GM19372 (cell line): ENCODE measurements around the gene SGO2.

Experiments
- ATAC-seq: cut with Tn5 transposase; IDR thresholded peaks from one replicate; pipeline ENCODE4 v1.9.1; 2021; ENCODE audit warnings: mild to moderate bottlenecking, low read depth, moderate library complexity; ENCODE audit not compliant: unreplicated experiment

Gene SGO2, protein sequence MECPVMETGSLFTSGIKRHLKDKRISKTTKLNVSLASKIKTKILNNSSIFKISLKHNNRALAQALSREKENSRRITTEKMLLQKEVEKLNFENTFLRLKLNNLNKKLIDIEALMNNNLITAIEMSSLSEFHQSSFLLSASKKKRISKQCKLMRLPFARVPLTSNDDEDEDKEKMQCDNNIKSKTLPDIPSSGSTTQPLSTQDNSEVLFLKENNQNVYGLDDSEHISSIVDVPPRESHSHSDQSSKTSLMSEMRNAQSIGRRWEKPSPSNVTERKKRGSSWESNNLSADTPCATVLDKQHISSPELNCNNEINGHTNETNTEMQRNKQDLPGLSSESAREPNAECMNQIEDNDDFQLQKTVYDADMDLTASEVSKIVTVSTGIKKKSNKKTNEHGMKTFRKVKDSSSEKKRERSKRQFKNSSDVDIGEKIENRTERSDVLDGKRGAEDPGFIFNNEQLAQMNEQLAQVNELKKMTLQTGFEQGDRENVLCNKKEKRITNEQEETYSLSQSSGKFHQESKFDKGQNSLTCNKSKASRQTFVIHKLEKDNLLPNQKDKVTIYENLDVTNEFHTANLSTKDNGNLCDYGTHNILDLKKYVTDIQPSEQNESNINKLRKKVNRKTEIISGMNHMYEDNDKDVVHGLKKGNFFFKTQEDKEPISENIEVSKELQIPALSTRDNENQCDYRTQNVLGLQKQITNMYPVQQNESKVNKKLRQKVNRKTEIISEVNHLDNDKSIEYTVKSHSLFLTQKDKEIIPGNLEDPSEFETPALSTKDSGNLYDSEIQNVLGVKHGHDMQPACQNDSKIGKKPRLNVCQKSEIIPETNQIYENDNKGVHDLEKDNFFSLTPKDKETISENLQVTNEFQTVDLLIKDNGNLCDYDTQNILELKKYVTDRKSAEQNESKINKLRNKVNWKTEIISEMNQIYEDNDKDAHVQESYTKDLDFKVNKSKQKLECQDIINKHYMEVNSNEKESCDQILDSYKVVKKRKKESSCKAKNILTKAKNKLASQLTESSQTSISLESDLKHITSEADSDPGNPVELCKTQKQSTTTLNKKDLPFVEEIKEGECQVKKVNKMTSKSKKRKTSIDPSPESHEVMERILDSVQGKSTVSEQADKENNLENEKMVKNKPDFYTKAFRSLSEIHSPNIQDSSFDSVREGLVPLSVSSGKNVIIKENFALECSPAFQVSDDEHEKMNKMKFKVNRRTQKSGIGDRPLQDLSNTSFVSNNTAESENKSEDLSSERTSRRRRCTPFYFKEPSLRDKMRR

DNA sequence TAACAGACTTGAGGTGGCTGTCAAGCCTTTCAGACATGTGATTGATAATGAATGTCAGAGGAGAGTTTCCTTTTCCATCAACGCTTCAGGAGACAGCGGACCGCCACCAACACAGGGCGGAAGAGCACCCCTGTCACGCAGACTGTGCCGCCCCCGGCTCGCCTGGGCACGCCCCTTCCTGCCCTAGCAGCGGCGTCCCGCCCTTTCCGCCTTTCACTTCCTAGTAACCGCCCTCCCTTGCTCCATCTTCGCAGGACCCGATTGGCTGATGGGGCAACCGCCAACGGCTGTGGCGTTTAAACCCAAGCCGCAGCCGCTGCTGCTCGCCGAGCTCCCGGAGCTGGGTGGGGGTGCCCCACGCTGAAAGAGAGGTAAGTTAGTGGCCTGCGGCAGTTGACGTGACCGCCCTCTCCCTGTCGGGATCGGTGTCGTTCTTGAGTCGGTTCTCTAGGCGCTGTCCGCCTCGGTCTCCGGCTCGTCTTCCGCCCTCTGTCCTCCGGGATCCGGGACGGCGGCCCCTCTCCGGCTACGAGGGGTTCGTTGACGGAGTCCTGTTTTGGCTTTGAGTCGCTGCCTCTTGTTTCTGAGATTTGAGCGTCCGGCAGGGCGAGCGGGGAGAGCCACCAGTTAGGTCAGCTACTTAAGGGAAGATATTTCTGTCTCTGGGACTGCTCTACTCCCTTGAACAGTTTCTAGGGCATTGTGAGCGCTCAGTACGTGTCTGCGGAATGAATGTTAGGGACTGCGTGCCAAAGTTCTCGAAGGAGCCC is at the start of gene SGO2:
TSS of gene SGO2 (plus strand) at position 326 of the 770 bp plus-strand sequence. CDS start 6,769 bp downstream, outside the sequence.
- ATAC-seq, result peak; percentile 100

DNA sequence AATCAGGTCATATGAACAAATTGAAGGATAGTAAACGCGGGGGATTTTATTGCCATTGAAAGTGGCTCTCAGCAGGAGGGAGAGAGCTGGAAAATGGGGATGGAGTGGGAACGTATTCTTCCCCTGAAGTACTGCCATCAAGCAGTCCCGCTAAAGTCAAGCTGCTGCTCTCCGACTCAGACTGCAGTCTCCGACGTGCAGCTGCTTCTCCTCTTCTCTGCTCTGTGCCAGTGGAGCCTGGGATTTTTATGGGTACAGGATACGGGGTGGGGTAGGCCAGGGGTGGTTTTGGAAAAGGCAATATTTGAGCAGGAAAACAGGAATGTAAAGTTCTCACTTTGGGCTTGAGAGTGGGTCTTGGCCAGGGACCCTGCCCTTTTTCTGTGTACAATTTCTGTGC is 49.2 kb upstream of the SGO2 start:
- no peak for ATAC-seq

DNA sequence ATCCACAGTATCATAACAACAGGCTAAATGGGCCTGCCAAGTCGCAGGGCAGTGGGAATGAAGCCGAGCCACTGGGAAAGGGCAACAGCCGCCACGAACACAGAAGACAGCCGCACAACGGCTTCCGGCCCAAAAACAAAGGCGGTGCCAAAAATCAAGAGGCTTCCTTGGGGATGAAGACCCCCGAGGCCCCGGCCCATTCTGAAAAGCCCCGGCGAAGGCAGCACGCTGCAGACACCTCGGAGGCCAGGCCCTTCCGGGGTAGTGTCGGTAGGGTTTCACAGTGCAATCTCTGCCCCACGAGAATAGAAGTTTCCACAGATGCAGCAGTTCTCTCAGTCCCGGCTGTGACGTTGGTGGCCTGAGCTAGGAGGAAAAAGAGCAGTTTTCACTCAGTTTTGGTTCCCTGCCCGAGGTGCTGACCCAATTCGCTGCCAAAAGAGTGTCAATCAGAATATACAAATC is 48.3 kb upstream of the SGO2 start:
- no peak for ATAC-seq

DNA sequence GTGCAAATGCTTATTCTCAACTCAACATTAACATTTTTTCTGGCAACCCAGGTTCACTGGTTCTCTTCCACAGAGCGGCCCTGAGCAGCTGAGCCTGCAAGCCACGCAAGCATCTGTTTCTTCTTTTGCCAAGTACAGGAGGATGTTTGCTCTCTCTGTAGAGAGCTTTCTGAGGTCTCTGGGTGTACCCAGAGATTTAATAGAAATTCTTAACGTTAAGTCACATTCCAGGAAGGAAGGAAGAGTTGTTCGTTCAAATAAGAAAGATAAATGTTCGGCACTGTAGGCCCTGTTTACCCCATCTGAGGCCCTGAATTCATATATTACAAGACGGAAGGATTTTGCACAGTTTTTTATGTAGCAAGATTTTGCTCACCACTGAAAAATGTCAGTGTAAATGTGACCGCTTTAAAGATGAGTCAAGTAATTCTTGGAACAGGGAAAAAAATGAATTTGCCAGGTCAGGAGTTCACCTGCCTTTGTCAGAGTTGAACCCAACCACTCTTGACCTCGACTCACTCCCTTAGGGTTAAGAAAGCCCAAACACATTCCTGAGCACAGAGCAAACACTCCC is 46.2 kb upstream of the SGO2 start:
- no peak for ATAC-seq

- ATAC-seq, result peak; percentile 55
Measured at GRCh38 chr2:200482194-200482593, 43.8 kb upstream of the SGO2 start.

DNA sequence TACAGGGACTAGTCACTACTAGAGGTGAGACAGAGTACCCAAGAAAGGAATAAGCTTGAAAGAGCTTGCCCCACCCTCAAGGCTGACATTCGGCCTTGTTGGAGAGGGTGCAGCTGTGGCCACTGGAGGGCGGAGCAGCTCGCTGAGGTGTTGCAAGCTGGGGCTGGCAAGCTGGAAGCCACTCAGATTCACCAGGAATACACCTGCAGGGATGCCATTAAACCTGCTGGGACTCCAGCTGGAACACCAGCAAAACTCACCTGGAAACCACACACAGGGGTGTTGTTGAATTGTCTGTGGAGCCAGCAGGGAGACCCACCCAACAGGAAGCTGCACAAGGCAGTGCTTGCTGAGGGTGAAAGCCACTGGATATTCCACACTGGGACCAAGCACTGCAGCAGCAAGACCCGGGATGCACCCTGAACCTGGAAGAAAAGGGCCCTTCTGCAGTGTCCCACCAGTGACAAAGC is 42.2 kb upstream of the SGO2 start:
- peak; percentile 66 for ATAC-seq

GRCh38 chr2:200484934-200485333 is 41.1 kb upstream of the SGO2 start:
- no peak for ATAC-seq

- ATAC-seq, result no peak
Measured at GRCh38 chr2:200486529-200486928, 39.5 kb upstream of the SGO2 start.

DNA sequence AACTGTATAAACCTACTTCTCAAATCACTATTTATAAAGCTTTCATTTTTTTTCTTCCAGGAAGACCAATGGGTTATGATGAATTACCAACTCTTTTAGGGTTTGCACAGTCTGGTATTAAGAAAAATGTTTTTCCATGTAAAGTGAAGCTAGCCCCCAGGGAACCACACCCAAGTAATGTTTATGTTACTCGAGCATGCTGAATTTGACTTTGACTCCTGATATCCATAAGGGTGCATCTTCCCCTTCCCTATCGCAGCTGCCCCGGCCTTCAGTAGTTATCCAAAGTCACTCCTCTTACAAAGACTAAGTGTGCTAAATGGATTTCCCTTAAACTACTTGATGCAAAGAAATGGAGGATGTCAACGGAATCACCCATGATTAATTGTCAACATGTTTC is 37.8 kb upstream of the SGO2 start:
- ATAC-seq, result no peak

- no peak for ATAC-seq
Measured at GRCh38 chr2:200490001-200490400, 36.0 kb upstream of the SGO2 start.

GRCh38 chr2:200492656-200493055 is 33.4 kb upstream of the SGO2 start:
- ATAC-seq, result no peak

DNA sequence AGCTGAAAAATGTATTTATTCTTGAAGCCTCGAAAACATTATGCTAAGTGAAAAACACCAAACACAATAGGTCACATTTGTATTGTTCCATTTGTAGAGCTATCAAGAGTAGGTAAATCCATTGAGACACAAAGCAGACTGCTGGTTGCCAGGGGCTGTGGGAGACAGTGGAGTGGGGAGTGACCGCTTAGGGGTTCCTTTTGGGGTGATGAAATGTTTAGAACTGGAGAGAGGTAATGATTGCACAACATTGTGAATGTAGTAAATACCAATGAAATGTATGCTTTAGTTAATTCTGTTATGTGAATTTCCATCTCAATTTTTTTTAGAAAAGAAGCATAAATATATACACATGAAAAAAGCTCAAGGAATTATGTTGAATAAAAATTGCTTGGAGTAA is 32.0 kb upstream of the SGO2 start:
- ATAC-seq, result no peak

GRCh38 chr2:200496696-200497095 is 29.3 kb upstream of the SGO2 start:
- ATAC-seq, result no peak

DNA sequence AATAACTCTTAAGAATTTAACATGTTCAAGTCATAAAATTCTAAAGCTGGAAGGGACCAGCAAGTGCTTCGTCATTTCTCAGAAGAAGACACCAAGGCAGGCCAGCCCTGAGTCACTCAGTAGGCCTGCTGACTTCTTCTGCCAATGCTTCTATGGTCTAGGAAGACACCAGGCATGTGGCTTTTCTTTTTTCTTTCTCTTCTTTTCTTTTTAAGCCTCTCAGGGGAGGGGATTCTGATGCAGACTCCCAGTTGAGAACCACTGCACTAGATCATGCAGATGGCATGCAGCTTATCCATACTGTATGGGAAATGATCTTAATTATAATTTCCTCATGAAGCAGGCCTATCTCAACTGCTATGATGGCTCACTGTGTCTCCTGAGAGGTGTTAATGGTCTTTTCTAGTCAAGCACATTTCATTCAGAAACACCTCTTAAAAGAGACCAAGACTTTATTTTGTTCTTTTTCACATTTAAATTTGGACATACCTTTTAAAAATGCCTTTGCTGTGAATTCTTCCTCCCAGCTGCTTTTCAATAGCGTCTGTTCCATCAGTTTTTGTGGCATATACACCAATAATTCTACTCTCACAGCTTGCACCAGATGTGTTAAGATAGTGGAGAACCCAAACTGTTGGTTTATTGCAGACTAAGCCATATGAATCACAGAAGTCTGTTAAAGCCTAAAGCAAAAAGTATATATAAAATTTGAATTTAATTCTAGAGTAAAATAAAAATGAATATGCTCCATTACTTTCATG is 27.4 kb upstream of the SGO2 start:
- ATAC-seq, result no peak

DNA sequence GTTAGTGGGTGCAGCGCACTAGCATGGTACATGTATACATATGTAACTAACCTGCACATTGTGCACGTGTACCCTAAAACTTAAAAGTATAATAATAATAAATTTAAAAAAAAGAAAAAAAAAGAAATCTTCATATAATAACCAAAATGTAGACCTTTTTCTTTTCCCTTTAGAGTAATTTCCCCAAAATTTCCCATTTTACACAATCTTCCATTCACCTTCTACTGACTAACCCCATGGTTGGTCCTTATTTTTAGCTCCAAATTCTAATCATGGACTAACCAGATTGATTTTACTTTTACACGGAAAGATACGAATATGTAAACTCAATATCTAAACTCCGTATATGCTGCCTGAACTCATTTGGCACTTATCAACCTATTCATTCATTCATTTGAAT is 23.8 kb upstream of the SGO2 start:
- no peak for ATAC-seq

DNA sequence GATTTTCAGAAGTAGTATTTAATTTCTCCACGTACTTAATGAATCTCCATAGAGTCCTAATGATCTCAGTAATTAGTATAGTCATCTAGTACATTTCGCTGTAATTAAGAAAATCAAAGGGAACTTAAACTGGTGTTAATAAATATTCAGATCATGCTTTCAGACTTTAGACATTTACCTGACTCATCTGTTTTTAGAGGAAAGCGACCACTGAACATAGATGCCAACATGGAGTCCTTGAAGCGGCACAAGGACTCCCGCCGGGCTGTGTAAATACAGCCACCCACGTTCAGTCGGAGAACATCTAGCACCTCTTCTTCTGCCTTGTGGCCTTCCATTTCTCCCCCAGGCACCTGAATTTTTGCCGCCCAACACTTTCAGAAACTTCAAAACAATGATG is 19.3 kb upstream of the SGO2 start:
- ATAC-seq, result no peak

- no peak for ATAC-seq
Measured at GRCh38 chr2:200507179-200507578, 18.8 kb upstream of the SGO2 start.

- ATAC-seq, result no peak
Measured at GRCh38 chr2:200509235-200509611, 16.8 kb upstream of the SGO2 start.
